Endothelial cell of umbilical vein (primary cell): ENCODE measurements around the gene KIAA1958. TPM values are rescaled to one million over a fixed set of nuclear protein-coding genes. Genes with fewer than 3 reads are reported as not detected.

Experiments used
- BruUV-seq: library from RNA; stranded (reverse); fragments of 400-500 nt; replicated peaks from 2 replicates; lab custom pipeline; 2021; lab: Mats Ljungman, UMichigan
- CTCF ChIA-PET: fragments of 300-600, 350-600 bp; sonication (Branson Sonifier 250); formaldehyde crosslinking; loops from one replicate; lab custom pipeline; 2021; ENCODE audit warnings: antibody characterized with exemption, inconsistent platforms; lab: Charles Lee
- POLR2A ChIA-PET: fragments of 300-600, 350-600 bp; sonication (Branson Sonifier 250); formaldehyde crosslinking; loops from one replicate; lab custom pipeline; 2021; ENCODE audit warnings: antibody characterized with exemption, inconsistent platforms; lab: Charles Lee
- DNase-seq: peaks from one replicate; pipeline ENCODE4 v3.0.0-alpha.2; 2011; ENCODE audit warnings: low read depth, low spot score
- FAIRE-seq: peaks from 2 replicates; lab custom pipeline; 2011; peaks lifted over from hg19 to GRCh38; lab: Jason Lieb, UNC
- H2AFZ ChIP-seq: 2 replicates; pipeline ENCODE4 v1.6.0; 2012; ENCODE audit warnings: low read depth, low read length, control low read depth, inconsistent platforms
- H3K27ac ChIP-seq: 2 replicates; pipeline ENCODE4 v1.5.1; 2011; ENCODE audit warnings: low read depth, mild to moderate bottlenecking, control low read depth, low read length, moderate library complexity; ENCODE audit not compliant: insufficient read depth
- H3K27me3 ChIP-seq, 2 experiments: 2 replicates each; pipeline versions ENCODE4 v1.6.0 to v1.6.1; 2011; ENCODE audit warnings: low read length in 2 of 2, mixed read lengths in 1 of 2; ENCODE audit not compliant: control insufficient read depth in 2 of 2, insufficient read depth in 2 of 2
- H3K36me3 ChIP-seq, 2 experiments: 2 replicates in 1 of 2; 3 replicates in 1 of 2; pipeline ENCODE4 v1.5.1; 2011; ENCODE audit warnings: low read length in 2 of 2, mild to moderate bottlenecking in 1 of 2, moderate library complexity in 1 of 2; ENCODE audit not compliant: control insufficient read depth in 2 of 2, insufficient read depth in 2 of 2; ENCODE audit errors: extremely low read depth in 1 of 2
- H3K4me1 ChIP-seq: 3 replicates; pipeline ENCODE4 v1.5.1; 2011; ENCODE audit warnings: mild to moderate bottlenecking, low read length; ENCODE audit not compliant: control insufficient read depth, insufficient read depth; ENCODE audit errors: extremely low read depth
- H3K4me2 ChIP-seq: 2 replicates; pipeline ENCODE4 v1.6.1; 2011; ENCODE audit warnings: low read length, control low read depth, mixed read lengths; ENCODE audit not compliant: insufficient read depth
- H3K4me3 ChIP-seq, 3 experiments: fragments of 200-600 bp in 1 of 3; sonication (generic), shearing (Covaris generic) in 1 of 3; replicated peaks in 1 of 3; 2 replicates each; pipeline ENCODE4 v1.5.1; 2011 to 2016; ENCODE audit warnings: control low read depth in 3 of 3, low read length in 3 of 3, mild to moderate bottlenecking in 2 of 3, inconsistent platforms in 1 of 3, low read depth in 1 of 3, moderate library complexity in 1 of 3; ENCODE audit not compliant: insufficient read depth in 1 of 3
- H3K79me2 ChIP-seq: 2 replicates; pipeline ENCODE4 v1.6.0; 2012; ENCODE audit warnings: low read length, inconsistent platforms; ENCODE audit not compliant: control insufficient read depth, insufficient read depth
- H3K9ac ChIP-seq: replicated peaks from 2 replicates; pipeline ENCODE3; 2011; ENCODE audit warnings: low read length, control low read depth; ENCODE audit not compliant: insufficient read depth; ENCODE audit errors: extremely low read depth
- H3K9me1 ChIP-seq: replicated peaks from 3 replicates; pipeline ENCODE4 v1.6.0; 2011; ENCODE audit warnings: mild to moderate bottlenecking, low read length; ENCODE audit not compliant: control insufficient read depth, insufficient read depth; ENCODE audit errors: extremely low read depth
- H3K9me3 ChIP-seq: replicated peaks from 2 replicates; pipeline ENCODE4 v1.5.1; 2012; ENCODE audit warnings: low read length, inconsistent platforms; ENCODE audit not compliant: control insufficient read depth, insufficient read depth
- H4K20me1 ChIP-seq: replicated peaks from 2 replicates; pipeline ENCODE3; 2011; ENCODE audit warnings: mild to moderate bottlenecking, low read length; ENCODE audit not compliant: control insufficient read depth, insufficient read depth; ENCODE audit errors: extremely low read depth
- EZH2 ChIP-seq: IDR thresholded peaks from 2 replicates; pipeline ENCODE4 v1.6.1; 2012; ENCODE audit warnings: borderline replicate concordance, low read depth, mild to moderate bottlenecking, moderate library complexity, low read length, inconsistent platforms; ENCODE audit not compliant: severe bottlenecking
- GATA2 ChIP-seq: IDR thresholded peaks from 2 replicates; pipeline ENCODE4 v1.7.0; 2011; ENCODE audit warnings: low read depth, mild to moderate bottlenecking, moderate library complexity, mixed read lengths, low read length; ENCODE audit not compliant: insufficient read length, insufficient read depth
- JUN ChIP-seq: IDR thresholded peaks from 2 replicates; pipeline ENCODE4 v1.6.1; 2011; ENCODE audit warnings: borderline replicate concordance, low read depth; ENCODE audit not compliant: insufficient read length, insufficient read depth
- MYC ChIP-seq: IDR thresholded peaks from one replicate; pipeline ENCODE4 v1.6.1; 2011; ENCODE audit warnings: mild to moderate bottlenecking, low read depth, low read length
- POLR2A ChIP-seq: IDR thresholded peaks from 2 replicates; pipeline ENCODE4 v1.6.1; 2012; ENCODE audit warnings: low read depth, mild to moderate bottlenecking, control low read depth, low read length
- POLR2AphosphoS5 ChIP-seq: IDR thresholded peaks from 2 replicates; pipeline ENCODE4 v1.6.1; 2012; ENCODE audit warnings: low read depth, mild to moderate bottlenecking, control low read depth, low read length, moderate library complexity; ENCODE audit not compliant: insufficient read depth
- dilution Hi-C: fragments of 300-500 bp; cut with MboI; formaldehyde crosslinking; loops from one replicate; pipeline ENCODE4 v1.15.0; 2019; ENCODE audit warnings: low sequenced_read_pairs; ENCODE audit not compliant: extremely low pct_ligation_motif_present
- intact Hi-C: fragments of 100-400 bp; cut with micrococcal nuclease; formaldehyde crosslinking; loops from one replicate; pipeline ENCODE4 v1.10.0; 2022
- polyA plus RNA-seq, 4 experiments: library from polyadenylated mRNA; depleted of rRNA in 3 of 4; stranded (reverse) in 3 of 4; unstranded in 1 of 4; fragments of >200 nt; gene quantifications; 2 replicates each; pipeline versions ENCODE4 v1.2.1 to v1.2.3, GENCODE V29; 2011 to 2012; ENCODE audit warnings: missing spikeins in 1 of 4
- total RNA-seq: library from RNA; stranded (reverse); gene quantifications from 2 replicates; pipeline ENCODE4 v1.2.3, GENCODE V29; 2021

Gene KIAA1958
- total and polyA plus RNA-seq, 2 donors (not counting 3 experiments of a cell fraction or from before 2014, with no cell fraction given): 1.7 to 5.0 TPM

DNA sequence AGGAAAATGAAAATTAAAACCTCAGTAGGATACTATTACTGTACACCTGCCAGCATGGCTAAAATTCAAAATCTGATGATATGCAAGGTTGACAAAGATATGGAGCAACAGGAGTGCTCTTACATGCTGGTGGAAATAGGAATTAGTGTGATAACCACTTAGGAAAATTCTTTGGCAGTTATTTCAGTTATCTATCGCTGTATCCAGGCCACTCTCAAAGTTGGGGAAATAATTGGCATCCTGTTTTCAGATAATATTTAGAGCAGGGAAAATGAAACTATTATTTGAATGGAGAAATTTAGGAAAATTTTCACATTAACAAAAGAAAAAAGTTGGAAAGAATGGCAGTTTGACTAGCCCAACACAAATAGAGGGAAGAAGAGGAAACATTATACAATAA is 50.9 kb downstream of the KIAA1958 start:
- Histone ChIP-seq H3K4me2 (no peak overlapping the region), H3K36me3 (no peaks in the 10 kb centered on the region), H3K9me3 (no peaks in the 10 kb centered on the region), H3K9ac (no peak overlapping the region), H2AFZ (no peak overlapping the region), H3K79me2 (no peaks in the 10 kb centered on the region), H3K4me3 (no peak overlapping the region), H3K4me1 (peaks cover 11% of the 10 kb centered on the region), H3K27me3 (no peaks in the 10 kb centered on the region), H3K9me1 (no peaks in the 10 kb centered on the region), H4K20me1 (no peaks in the 10 kb centered on the region), H3K27ac (no peak overlapping the region)
- intact Hi-C loops: no loop called here
- no peak for FAIRE-seq
- ChIA-PET POLR2A (no interaction called here), CTCF (no interaction called here)
- DNase-seq: no peak
- TF ChIP-seq POLR2AphosphoS5 (no peak), MYC (no peak), POLR2A (no peak), JUN (no peak), EZH2 (no peak), GATA2 (no peak)
- no TSS peak for BruUV-seq
- dilution Hi-C loops: no loop called here

DNA sequence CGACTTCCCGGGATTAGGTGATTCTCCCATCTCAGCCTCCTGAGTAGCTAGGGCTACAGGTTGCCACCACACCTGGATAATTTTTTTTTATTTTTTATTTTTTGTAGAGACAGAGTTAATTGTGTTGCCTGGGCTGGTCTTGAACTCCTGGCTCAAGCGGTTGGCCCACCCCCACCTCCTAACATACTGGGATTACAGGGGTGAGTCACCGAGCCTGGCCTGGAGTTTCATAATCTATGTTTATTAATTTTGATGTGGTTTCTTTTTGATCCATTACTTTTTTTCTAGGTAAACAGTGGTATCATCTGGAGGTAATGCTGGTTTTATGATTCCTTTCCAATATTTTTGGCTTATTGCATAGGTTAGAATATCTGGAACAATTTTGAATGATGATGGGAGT is 54.2 kb downstream of the KIAA1958 start:
- DNase-seq (no peak), FAIRE-seq (no peak)
- BruUV-seq: no TSS peak
- ChIA-PET CTCF (no interaction called here), POLR2A (interaction anchor here (0.6 kb wide), 1 partner anchor 139 kb away, joined by 3 read pairs; no protein-coding TSS in a partner anchor)
- H3K4me2 ChIP-seq: no peak overlapping the region
- peaks cover 8% of the 10 kb centered on the region for H3K4me1 ChIP-seq
- no peaks in the 10 kb centered on the region for H3K9me1 ChIP-seq
- no peak overlapping the region for H3K4me3 ChIP-seq
- no peak overlapping the region for H3K27ac ChIP-seq
- no peak for TF ChIP-seq POLR2A
- TF ChIP-seq POLR2AphosphoS5: no peak
- TF ChIP-seq EZH2: no peak
- TF ChIP-seq GATA2: no peak
- TF ChIP-seq JUN: no peak
- H3K9me3 ChIP-seq: no peaks in the 10 kb centered on the region
- H4K20me1 ChIP-seq: no peaks in the 10 kb centered on the region
- no peaks in the 10 kb centered on the region for H3K36me3 ChIP-seq
- intact Hi-C loops (no loop called here), dilution Hi-C loops (no loop called here)
- H3K9ac ChIP-seq: no peak overlapping the region
- no peak overlapping the region for H2AFZ ChIP-seq
- no peaks in the 10 kb centered on the region for H3K79me2 ChIP-seq
- H3K27me3 ChIP-seq: no peaks in the 10 kb centered on the region
